A549 (cell line): Measurements from ENCODE around the gene KCNMA1.

Experiments
- CEBPB ChIP-seq, 2 experiments: fragments of >200 bp in 1 of 2; sonication (Bioruptor Twin) in 1 of 2; formaldehyde crosslinking in 1 of 2; IDR thresholded peaks; 2 replicates each; pipeline ENCODE4 v1.6.1; 2012 to 2016
- MAFK ChIP-seq: fragments of 450-650 bp; IDR thresholded peaks from 2 replicates; pipeline ENCODE4 v1.6.1; 2014; ENCODE audit not compliant: partially characterized antibody

DNA sequence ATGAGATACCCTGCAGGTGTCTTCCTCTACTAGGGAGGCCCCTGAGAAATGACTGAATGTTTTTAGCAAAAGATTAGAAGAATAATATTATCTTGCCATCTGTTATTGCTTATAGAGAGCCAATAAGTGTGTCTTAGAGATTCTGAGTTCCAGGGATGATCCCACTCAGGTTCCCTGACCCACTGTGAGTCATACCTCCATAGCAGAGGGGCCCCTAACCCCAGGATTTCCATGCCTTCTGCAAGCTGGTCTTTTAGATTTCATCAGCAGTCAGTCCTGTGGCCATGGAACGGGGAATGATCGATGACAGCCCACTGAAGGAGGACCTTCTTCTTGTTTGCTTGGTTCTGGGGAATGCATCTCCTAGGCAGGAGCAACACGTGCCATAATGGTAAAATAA, 333.4 kb downstream of the KCNMA1 start:
- TF ChIP-seq MAFK (no peak), CEBPB (IDR thresholded peaks at IDR 0.05) (no peak)
